GM21576 (cell line): Measurements from ENCODE around the gene ZNF366.

ENCODE experiments used
- ATAC-seq: cut with Tn5 transposase; IDR thresholded peaks from one replicate; pipeline ENCODE4 v1.9.1; 2021; ENCODE audit warnings: mild to moderate bottlenecking, moderate library complexity; ENCODE audit not compliant: unreplicated experiment

Gene ZNF366

DNA sequence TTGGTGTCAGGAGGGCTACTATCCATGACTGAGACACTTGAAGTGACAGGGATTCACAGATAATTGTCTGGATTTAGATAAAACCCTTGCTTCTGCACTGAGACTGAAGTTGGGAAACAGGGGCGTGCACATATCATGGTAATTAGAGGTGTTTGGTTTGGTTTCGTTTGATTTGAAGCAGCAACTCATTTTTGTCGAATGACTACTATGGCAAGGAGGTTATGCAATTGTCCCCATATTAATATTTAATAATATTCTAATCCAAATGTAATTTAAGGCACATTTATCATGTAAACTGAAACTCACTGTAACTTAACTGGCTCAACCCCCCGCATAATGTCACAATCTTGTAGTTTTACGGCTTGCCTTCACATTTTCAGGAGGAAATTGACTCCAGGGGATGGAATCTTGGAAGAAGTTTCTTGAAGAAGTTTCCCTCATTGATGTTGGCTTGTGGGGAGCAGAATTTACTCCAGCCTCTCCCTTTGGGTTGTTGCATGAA, 12.5 kb downstream of the ZNF366 start:
- no peak for ATAC-seq

GRCh38 chr5:72489536-72489935, 17.7 kb downstream of the ZNF366 start:
- no peak for ATAC-seq

- no peak for ATAC-seq
Measured at GRCh38 chr5:72488756-72489155, 18.5 kb downstream of the ZNF366 start.

- ATAC-seq: no peak
Measured at GRCh38 chr5:72487177-72487576, 20.0 kb downstream of the ZNF366 start.

DNA sequence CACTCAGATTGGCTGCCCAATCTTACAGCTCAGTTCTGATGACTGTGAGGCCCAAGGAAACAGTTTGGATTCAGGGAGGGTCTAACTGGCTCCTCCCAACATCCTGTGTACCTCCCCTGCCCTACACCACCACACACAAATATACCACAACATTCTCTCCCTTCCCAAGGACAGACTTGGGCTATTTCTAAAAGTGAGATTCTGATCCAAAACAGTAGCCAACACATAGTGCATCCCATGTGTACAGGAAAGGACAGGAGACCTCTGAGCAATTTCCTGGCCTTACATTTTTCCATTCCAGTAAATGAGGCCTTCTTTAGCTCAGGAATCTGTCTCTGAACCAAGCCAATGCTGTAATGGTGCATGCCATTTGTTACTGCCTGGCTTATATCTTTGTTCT, 20.8 kb downstream of the ZNF366 start:
- ATAC-seq: no peak

DNA sequence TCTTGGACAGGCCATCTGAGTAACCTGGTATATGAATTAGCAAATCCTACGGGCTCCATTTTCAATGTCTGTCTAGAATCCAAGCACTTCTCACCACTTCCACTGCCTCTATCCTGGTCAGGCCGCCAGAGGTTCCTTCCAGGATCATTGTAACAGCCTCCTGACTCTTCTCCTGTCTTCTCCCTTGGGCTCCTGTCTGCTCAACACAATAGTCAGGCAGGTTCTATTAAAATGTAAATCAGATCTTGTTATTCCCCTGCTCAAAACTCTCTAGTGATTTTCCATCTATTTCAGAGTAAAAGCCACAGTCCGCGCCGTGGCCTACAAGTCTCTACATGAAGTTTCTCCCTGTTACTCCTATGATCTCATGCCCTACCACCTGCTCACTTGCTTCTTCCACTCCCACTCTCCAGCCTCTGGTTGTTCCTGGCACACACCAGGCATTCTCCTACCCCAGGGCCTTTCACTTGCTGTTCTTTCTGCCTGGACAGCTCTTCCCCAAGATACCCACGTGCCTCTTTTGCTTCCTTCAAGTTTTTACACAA, 21.7 kb downstream of the ZNF366 start:
- ATAC-seq: no peak

GRCh38 chr5:72482046-72482445, 25.2 kb downstream of the ZNF366 start:
- no peak for ATAC-seq

DNA sequence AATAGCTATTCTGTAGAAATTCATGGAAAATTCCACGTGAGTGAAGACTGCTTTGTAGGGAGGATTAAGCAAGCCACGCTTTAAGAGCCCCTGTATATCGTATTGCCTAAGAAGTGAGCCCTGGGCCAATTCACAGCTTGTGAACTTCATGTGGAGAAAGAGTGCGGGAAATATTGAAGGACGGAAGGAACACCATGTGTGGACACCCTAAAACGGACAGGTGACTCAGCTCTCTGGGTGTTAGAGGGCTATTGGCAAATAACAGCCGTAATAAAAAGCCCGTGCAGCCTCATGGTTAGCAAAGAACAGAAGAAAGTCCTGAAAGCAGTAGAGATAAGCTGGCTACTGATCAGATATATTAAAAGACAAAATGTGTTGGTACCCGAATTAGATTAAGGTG, 26.4 kb downstream of the ZNF366 start:
- no peak for ATAC-seq

DNA sequence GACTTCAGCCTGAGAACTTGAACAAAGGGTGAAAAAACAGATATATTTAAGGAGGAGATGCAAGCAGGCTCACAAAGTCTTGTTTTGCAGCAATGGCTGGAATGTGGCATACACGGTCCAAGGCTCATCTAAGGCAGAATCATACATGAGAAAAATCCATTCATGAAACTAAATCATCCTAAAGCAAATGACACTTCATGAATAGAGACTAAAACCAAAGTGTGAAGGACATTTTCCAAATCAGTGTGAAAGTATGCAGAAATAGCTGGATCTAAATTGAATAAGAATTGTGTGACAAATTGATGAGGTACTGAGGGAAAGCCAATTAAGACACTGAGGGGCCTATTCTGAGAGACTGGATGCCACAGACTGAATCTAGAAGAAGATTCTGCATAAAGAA, 27.3 kb downstream of the ZNF366 start:
- ATAC-seq: no peak

DNA sequence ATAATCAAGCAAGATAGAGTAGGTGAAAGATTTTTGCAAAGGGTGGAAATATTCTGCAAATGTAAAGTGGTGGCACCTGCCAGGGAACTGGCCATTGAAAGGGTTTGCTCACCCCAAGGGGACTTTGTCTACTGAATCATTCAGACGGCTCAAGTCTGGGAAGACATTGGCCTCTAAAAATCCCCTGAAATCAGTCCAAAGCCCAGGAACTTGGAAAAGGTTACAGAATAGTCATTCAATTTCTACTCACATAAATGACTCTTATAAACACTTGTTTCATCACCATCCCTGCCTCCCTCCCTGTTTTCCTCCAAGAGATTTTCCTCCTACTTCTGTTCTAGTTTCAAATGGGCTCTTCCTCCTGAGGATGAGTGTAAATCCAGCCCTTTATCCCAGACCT, 28.5 kb downstream of the ZNF366 start:
- no peak for ATAC-seq

DNA sequence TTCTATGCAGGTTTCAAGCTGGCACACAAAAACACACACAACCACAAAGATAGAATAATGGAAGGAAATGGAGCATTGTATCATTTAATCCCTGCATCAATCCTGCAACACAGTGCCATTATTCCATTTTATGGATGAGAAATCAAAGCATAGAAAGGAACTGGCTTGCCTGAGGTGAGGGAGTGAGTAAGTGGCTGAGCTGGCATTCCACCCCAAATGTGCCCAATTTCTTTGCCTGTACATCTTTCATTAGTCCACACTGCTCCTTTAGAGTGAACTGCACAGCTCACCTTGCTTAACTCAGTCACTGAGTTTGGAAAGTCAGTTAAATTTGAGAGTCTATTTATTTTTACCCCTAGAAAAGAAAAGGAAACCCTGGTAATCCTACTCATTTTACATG, 28.9 kb downstream of the ZNF366 start:
- no peak for ATAC-seq

GRCh38 chr5:72477644-72478043, 29.6 kb downstream of the ZNF366 start:
- ATAC-seq: no peak

DNA sequence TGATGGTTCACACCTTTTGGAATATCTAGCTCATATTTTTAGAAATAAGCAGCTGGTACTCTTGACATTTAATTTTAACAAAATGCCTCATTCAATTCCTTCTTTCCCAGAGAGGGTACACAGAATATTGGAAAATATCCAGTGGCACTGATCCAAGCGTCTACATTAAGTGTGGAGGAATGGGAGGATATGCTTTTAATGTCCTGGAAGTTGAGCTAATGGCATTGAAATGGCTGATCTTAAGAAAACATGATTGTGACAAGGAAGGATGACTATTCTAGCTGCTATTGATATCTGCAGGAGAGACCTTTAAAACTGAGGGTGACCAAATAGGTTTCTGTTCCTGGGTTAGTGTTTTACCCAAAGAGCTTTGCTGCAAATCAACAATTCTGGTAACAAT, 30.0 kb downstream of the ZNF366 start:
- no peak for ATAC-seq

DNA sequence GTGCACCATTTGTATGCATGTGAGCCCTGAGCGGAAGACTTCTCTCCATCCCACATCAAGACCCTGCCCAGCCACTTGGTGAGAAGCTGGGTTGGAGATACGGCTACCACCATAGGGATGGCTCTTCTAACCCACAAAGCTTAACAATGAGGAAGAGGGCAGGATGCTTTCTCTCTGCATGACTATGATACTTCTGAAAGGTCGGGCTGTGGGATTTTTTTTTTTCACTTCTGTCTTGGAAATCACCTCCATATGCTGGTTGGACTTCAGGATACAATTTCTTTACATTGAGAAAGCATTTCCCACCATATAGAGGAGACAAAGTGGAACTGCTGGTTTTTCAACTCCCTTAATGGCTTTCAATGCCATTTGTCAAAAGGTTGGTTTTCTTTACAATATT, 30.5 kb downstream of the ZNF366 start:
- ATAC-seq: no peak

DNA sequence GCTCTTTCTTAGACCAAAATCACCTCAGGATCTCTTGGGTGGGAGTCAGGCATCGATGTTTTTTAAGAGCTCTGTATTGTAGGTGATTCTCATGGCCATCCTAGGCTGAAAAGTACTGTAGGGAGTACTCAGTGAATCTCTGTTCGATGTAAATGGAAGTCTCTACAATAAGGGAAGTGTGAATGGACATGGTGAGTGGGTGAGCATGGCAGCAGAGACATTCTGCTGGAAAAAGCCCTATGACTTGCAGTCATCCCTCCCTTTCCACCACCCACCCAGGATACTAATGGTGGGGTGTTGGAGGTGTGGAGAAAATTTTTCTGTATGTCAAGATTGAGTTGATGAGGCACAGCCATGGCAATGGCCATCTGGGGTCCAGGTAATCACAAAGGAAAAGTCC, 30.9 kb downstream of the ZNF366 start:
- no peak for ATAC-seq

GRCh38 chr5:72474516-72474915, 32.7 kb downstream of the ZNF366 start:
- ATAC-seq: no peak

DNA sequence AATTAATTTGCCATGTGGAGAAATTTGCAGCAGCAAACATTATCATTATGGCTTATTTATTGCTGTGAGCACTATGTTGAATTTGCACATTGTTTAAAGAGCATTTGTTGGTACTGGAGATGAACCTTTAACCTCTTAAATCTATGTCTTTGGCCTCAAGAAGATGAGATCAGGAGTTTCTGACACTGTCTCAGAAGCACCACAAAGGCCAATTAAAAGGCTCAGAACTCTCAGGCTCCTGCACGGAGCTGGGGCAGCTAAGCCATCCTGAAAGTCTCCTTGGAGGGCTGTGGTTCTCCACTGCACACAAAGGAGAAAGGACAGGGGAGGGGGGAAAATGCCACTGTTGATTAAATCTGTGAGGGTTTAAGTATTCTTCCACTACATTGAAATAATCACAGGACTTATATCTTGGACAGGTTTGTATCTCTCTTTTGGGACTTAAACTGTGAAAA, 33.1 kb downstream of the ZNF366 start:
- ATAC-seq: no peak

GRCh38 chr5:72472666-72473422, 34.4 kb downstream of the ZNF366 start:
- no peak for ATAC-seq

GRCh38 chr5:72472031-72472430, 35.2 kb downstream of the ZNF366 start:
- ATAC-seq: no peak

- ATAC-seq: no peak
Measured at GRCh38 chr5:72470826-72471225, 36.4 kb downstream of the ZNF366 start.

DNA sequence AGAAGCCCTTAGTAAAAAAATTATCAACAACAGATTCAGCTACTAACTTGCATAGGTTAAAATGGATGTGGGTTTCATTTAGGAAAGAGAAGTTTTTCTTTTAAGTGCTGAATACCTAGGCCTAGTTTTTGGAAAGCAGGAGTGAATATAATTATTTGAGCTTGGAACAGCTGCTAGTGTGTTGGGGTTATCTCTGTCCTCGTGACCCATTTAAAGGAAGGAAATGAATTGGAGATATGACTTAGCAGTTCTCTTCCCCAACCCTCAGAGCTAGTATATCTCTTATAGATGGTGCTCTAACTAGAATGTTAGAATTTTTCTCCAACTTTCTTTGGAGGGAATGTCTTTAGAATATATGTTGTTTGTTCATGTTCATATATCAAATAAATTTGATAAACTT, 38.6 kb downstream of the ZNF366 start:
- ATAC-seq: no peak

GRCh38 chr5:72468024-72468423, 39.2 kb downstream of the ZNF366 start:
- no peak for ATAC-seq

DNA sequence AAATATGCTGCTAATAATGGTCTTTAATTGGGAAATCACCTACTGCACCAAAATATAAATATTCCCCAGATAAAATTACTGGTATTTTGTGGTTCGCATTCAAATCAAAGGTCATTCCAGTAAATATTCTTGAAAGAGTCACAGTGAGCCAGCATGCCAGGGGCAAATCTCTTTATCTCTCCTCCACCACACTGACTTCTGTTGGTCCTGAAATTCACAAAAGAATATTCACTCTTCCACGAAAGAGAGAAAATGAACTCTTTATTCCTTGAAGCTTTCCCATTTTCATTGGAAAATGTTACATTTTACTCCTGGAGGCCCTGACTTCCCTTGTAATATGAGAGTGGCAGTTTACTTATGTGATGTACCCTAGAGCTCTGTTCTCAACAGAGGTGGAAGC, 39.7 kb downstream of the ZNF366 start:
- no peak for ATAC-seq
